Thoracic aorta (tissue), 2 donors: ENCODE data around the gene IGSF9B. TPM values are rescaled to one million over a fixed set of nuclear protein-coding genes. Genes with fewer than 3 reads are reported as not detected.

Experiments used
- ATAC-seq: fragments of 150-250 bp; one replicate; pipeline ENCODE4 v1.8.0; 2017; ENCODE audit warnings: low read depth; ENCODE audit not compliant: insufficient number of reproducible peaks, low FRiP score
- DNase-seq: peaks from one replicate; pipeline ENCODE4 v3.0.0-alpha.2; 2020; ENCODE audit warnings: low spot score
- H3K27ac ChIP-seq, 2 donors: fragments of 200-600 bp; sonication (generic); 1 replicate in 1 of 2; 2 replicates in 1 of 2; pipeline ENCODE4 v1.5.1; 2016; ENCODE audit warnings: mild to moderate bottlenecking in 2 of 2, moderate library complexity in 2 of 2
- H3K27me3 ChIP-seq: fragments of 200-600 bp; sonication (generic); replicated peaks from 2 replicates; pipeline ENCODE4 v1.6.0; 2016; ENCODE audit warnings: mild to moderate bottlenecking; ENCODE audit not compliant: insufficient read depth
- H3K36me3 ChIP-seq: fragments of 200-600 bp; sonication (generic); one replicate; pipeline ENCODE4 v1.5.1; 2016
- H3K4me1 ChIP-seq, 2 donors: fragments of 200-600 bp; sonication (generic); 1 replicate in 1 of 2; 2 replicates in 1 of 2; pipeline versions ENCODE4 v1.5.1 to v1.6.0; 2016; ENCODE audit warnings: low read depth in 2 of 2, mild to moderate bottlenecking in 1 of 2; ENCODE audit not compliant: control insufficient read depth in 1 of 2
- H3K4me3 ChIP-seq: fragments of 200-600 bp; sonication (generic); 2 replicates; pipeline ENCODE4 v1.5.1; 2016; ENCODE audit warnings: mild to moderate bottlenecking
- H3K9me3 ChIP-seq: fragments of 200-600 bp; sonication (generic); 2 replicates; pipeline ENCODE4 v1.5.1; 2016
- CTCF ChIP-seq: fragments of 200-600 bp; sonication (generic); IDR thresholded peaks from one replicate; pipeline ENCODE4 v1.5.1; 2019; ENCODE audit warnings: antibody characterized with exemption
- total RNA-seq, 2 donors: library from RNA; depleted of rRNA; stranded (reverse); fragments of >200 nt; gene quantifications; one replicate each; pipeline versions ENCODE4 v1.1.0 to v1.2.3, GENCODE V29; 2016

Gene IGSF9B
- total RNA-seq, 2 donors from 2014 or later: 67.1 to 77.2 TPM

GRCh38 chr11:133917921-133918607 lies 38.7 kb downstream of the IGSF9B start:
- peaks cover 47% of the 10 kb centered on the region for H3K36me3 ChIP-seq
- H3K9me3 ChIP-seq: no peaks in the 10 kb centered on the region
- H3K27ac ChIP-seq: no peak overlapping the region
- no peak overlapping the region for H3K4me3 ChIP-seq
- no peaks in the 10 kb centered on the region for H3K27me3 ChIP-seq
- no peak for DNase-seq
- TF ChIP-seq CTCF: no peak
- no peaks in the 10 kb centered on the region for H3K4me1 ChIP-seq
- ATAC-seq: no peak

- no peaks in the 10 kb centered on the region for H3K4me1 ChIP-seq
- peaks cover 56% of the 10 kb centered on the region for H3K36me3 ChIP-seq
- DNase-seq (no peak), ATAC-seq (no peak)
- TF ChIP-seq CTCF: no peak
- H3K27ac ChIP-seq: no peak overlapping the region
- H3K4me3 ChIP-seq: no peak overlapping the region
- no peaks in the 10 kb centered on the region for H3K27me3 ChIP-seq
- no peaks in the 10 kb centered on the region for H3K9me3 ChIP-seq
Measured at GRCh38 chr11:133916784-133917440, 39.9 kb downstream of the IGSF9B start.

GRCh38 chr11:133913761-133914160 lies 43.0 kb downstream of the IGSF9B start:
- DNase-seq (no peak), ATAC-seq (no peak)
- no peak overlapping the region for H3K27ac ChIP-seq
- H3K4me1 ChIP-seq: no peaks in the 10 kb centered on the region
- no peaks in the 10 kb centered on the region for H3K9me3 ChIP-seq
- H3K4me3 ChIP-seq: no peak overlapping the region
- no peak for TF ChIP-seq CTCF
- H3K36me3 ChIP-seq: peaks cover 55% of the 10 kb centered on the region
- H3K27me3 ChIP-seq: no peaks in the 10 kb centered on the region

GRCh38 chr11:133911171-133911570 lies 45.6 kb downstream of the IGSF9B start:
- DNase-seq (no peak), ATAC-seq (no peak)
- Histone ChIP-seq H3K9me3 (no peaks in the 10 kb centered on the region), H3K4me3 (no peak overlapping the region), H3K27me3 (no peaks in the 10 kb centered on the region), H3K4me1 (no peaks in the 10 kb centered on the region), H3K27ac (no peak overlapping the region), H3K36me3 (peaks cover 78% of the 10 kb centered on the region)
- no peak for TF ChIP-seq CTCF

- no peaks in the 10 kb centered on the region for H3K9me3 ChIP-seq
- H3K27ac ChIP-seq: no peak overlapping the region
- no peak for ATAC-seq
- peaks cover 85% of the 10 kb centered on the region for H3K36me3 ChIP-seq
- no peak for DNase-seq
- no peak overlapping the region for H3K4me3 ChIP-seq
- H3K4me1 ChIP-seq: no peaks in the 10 kb centered on the region
- H3K27me3 ChIP-seq: no peaks in the 10 kb centered on the region
- no peak for TF ChIP-seq CTCF
Measured at GRCh38 chr11:133910101-133910500, 46.7 kb downstream of the IGSF9B start.
